GM12878 (cell line): ENCODE results near the gene ENPP7. TPM values are rescaled to one million over a fixed set of nuclear protein-coding genes. Genes with fewer than 3 reads are reported as not detected.

ENCODE experiments used
- ATAC-seq: fragments of 200-7000 bp; cut with Tn5 transposase; 3 replicates; pipeline ENCODE4 v1.9.1; 2020; ENCODE audit warnings: mild to moderate bottlenecking, moderate library complexity
- BruUV-seq: library from RNA; stranded (reverse); fragments of 400-500 nt; replicated peaks from 2 replicates; lab custom pipeline; 2021; lab: Mats Ljungman, UMichigan
- CTCF ChIA-PET: fragments of 300-600 bp; sonication (Branson Sonifier 250); formaldehyde crosslinking; extraction: SDS; loops from one replicate; lab custom pipeline; 2021; ENCODE audit warnings: inconsistent platforms; lab: Yijun Ruan, JAX
- POLR2A ChIA-PET: fragments of 350-600 bp; formaldehyde crosslinking; extraction: SDS; loops from one replicate; lab custom pipeline; 2021; ENCODE audit warnings: inconsistent platforms; lab: Charles Lee
- RAD21 ChIA-PET: fragments of 300-600 bp; sonication (Branson Sonifier 250); formaldehyde crosslinking; loops from one replicate; lab custom pipeline; 2023; ENCODE audit warnings: antibody characterized with exemption; ENCODE audit not compliant: unreplicated experiment; lab: Charles Lee
- SMC1A ChIA-PET: fragments of 300-600 bp; sonication (Branson Sonifier 250); formaldehyde crosslinking; loops from one replicate; lab custom pipeline; 2023; ENCODE audit not compliant: unreplicated experiment, uncharacterized antibody; lab: Charles Lee
- DNase-seq: peaks from one replicate; pipeline ENCODE4 v3.0.0-alpha.2; 2011; ENCODE audit warnings: low read depth, low spot score
- FAIRE-seq: peaks from 3 replicates; lab custom pipeline; 2011; peaks lifted over from hg19 to GRCh38; lab: Jason Lieb, UNC
- H2AFZ ChIP-seq: 2 replicates; pipeline ENCODE4 v1.6.0; 2011; ENCODE audit warnings: low read depth, low read length, control low read depth; ENCODE audit not compliant: control insufficient read depth
- H3K27ac ChIP-seq: 2 replicates; pipeline ENCODE4 v1.5.1; 2011; ENCODE audit warnings: control low read depth; ENCODE audit not compliant: control insufficient read depth, insufficient read depth
- H3K27me3 ChIP-seq, 2 experiments: replicated peaks in 1 of 2; 2 replicates each; pipeline versions ENCODE4 v1.6.0 to v1.6.1; 2011; ENCODE audit warnings: low read length in 1 of 2; ENCODE audit not compliant: control insufficient read depth in 2 of 2, insufficient read depth in 2 of 2
- H3K36me3 ChIP-seq, 2 experiments: 2 replicates each; pipeline ENCODE4 v1.5.1; 2011; ENCODE audit warnings: low read length in 1 of 2; ENCODE audit not compliant: control insufficient read depth in 2 of 2, insufficient read depth in 2 of 2
- H3K4me1 ChIP-seq: 2 replicates; pipeline ENCODE4 v1.6.1; 2011; ENCODE audit warnings: mild to moderate bottlenecking, low read length, moderate library complexity, mixed read lengths; ENCODE audit not compliant: control insufficient read depth, insufficient read depth
- H3K4me2 ChIP-seq: 2 replicates; pipeline ENCODE4 v1.6.0; 2011; ENCODE audit warnings: control low read depth; ENCODE audit not compliant: control insufficient read depth, insufficient read depth
- H3K4me3 ChIP-seq: fragments of 200-600 bp; sonication (generic); 2 replicates; pipeline ENCODE4 v1.5.1; 2016
- H3K79me2 ChIP-seq: 2 replicates; pipeline ENCODE4 v1.6.0; 2011; ENCODE audit warnings: low read length; ENCODE audit not compliant: control insufficient read depth, insufficient read depth
- H3K9ac ChIP-seq: 2 replicates; pipeline ENCODE4 v1.8.0; 2011; ENCODE audit warnings: low read length, control low read depth, mixed read lengths; ENCODE audit not compliant: control insufficient read depth, insufficient read depth
- H3K9me3 ChIP-seq: replicated peaks from 3 replicates; pipeline ENCODE4 v1.5.1; 2011; ENCODE audit warnings: mild to moderate bottlenecking, low read length; ENCODE audit not compliant: control insufficient read depth, insufficient read depth
- H4K20me1 ChIP-seq: 2 replicates; pipeline ENCODE4 v1.6.0; 2011; ENCODE audit not compliant: control insufficient read depth, insufficient read depth
- ATF7 ChIP-seq: fragments of 450-650 bp; IDR thresholded peaks from 2 replicates; pipeline ENCODE4 v1.6.1; 2016; ENCODE audit warnings: low read depth, mild to moderate bottlenecking
- EGR1 ChIP-seq, 2 experiments: IDR thresholded peaks; 1 replicate in 1 of 2; 2 replicates in 1 of 2; pipeline ENCODE4 v1.6.1; 2011 to 2012; ENCODE audit warnings: low read depth in 2 of 2, low read length in 2 of 2, borderline replicate concordance in 1 of 2, mild to moderate bottlenecking in 1 of 2, moderate library complexity in 1 of 2
- EZH2 ChIP-seq: IDR thresholded peaks from 2 replicates; pipeline ENCODE4 v1.6.1; 2012; ENCODE audit warnings: low read depth, mild to moderate bottlenecking, control low read depth, inconsistent platforms, low read length, borderline replicate concordance; ENCODE audit not compliant: control insufficient read depth
- FOS ChIP-seq: IDR thresholded peaks from 3 replicates; pipeline ENCODE4 v1.6.1; 2011; ENCODE audit warnings: borderline replicate concordance; ENCODE audit not compliant: insufficient read length; ENCODE audit errors: extremely low read depth
- IKZF1 ChIP-seq: fragments of 450-650 bp; conservative IDR thresholded peaks from 2 replicates; pipeline ENCODE4 v1.6.1; 2017; ENCODE audit warnings: antibody characterized with exemption, mild to moderate bottlenecking
- LARP7 ChIP-seq: fragments of 450-650 bp; IDR thresholded peaks from 2 replicates; pipeline ENCODE4 v1.6.1; 2017; ENCODE audit warnings: mild to moderate bottlenecking
- MEF2A ChIP-seq: IDR thresholded peaks from 2 replicates; pipeline ENCODE4 v1.6.1; 2011; ENCODE audit warnings: low read depth, mild to moderate bottlenecking, low read length, moderate library complexity; ENCODE audit not compliant: insufficient read depth
- PKNOX1 ChIP-seq: fragments of 450-650 bp; IDR thresholded peaks from 2 replicates; pipeline ENCODE4 v1.6.1; 2016; ENCODE audit warnings: mild to moderate bottlenecking
- POU2F2 ChIP-seq: IDR thresholded peaks from 3 replicates; pipeline ENCODE4 v1.6.1; 2011; ENCODE audit warnings: low read depth, mild to moderate bottlenecking, low read length, borderline replicate concordance
- USF1 ChIP-seq: IDR thresholded peaks from 2 replicates; pipeline ENCODE4 v1.6.1; 2011; ENCODE audit warnings: borderline replicate concordance, low read depth, mild to moderate bottlenecking, moderate library complexity, mixed read lengths, low read length; ENCODE audit not compliant: insufficient read depth; ENCODE audit errors: extremely low read length
- USF2 ChIP-seq: IDR thresholded peaks from 2 replicates; pipeline ENCODE4 v1.6.1; 2011; ENCODE audit warnings: low read depth, low read length, improper control_type of control experiment, borderline replicate concordance
- ZBTB40 ChIP-seq: fragments of 450-650 bp; IDR thresholded peaks from 2 replicates; pipeline ENCODE4 v1.6.1; 2016; ENCODE audit warnings: mild to moderate bottlenecking, moderate library complexity, borderline replicate concordance
- WGBS: methylation state at CpG from one replicate; pipeline ENCODE4 v1.1.6; 2016; ENCODE audit warnings: low lambda C conversion rate; ENCODE audit not compliant: insufficient replicate concordance, insufficient coverage; ENCODE audit errors: missing lambda C conversion rate; 5-methylcytosine and 5-hydroxymethylcytosine counted together
- in situ Hi-C: fragments of 300-500 bp; cut with MboI; formaldehyde crosslinking; loops from 9 replicates; pipeline ENCODE4 v1.14.3; 2018; ENCODE audit warnings: mixed read lengths
- intact Hi-C: fragments of 100-400 bp; cut with micrococcal nuclease; formaldehyde crosslinking; loops from one replicate; pipeline ENCODE4 v1.14.2; 2022; ENCODE audit not compliant: unreplicated experiment
- polyA plus RNA-seq, 11 experiments: library from polyadenylated mRNA; depleted of rRNA in 4 of 11; unstranded in 6 of 11; stranded (reverse) in 5 of 11; fragments of >200 nt; fragmentation: Nextera tagmentation in 4 of 11; fragmentation: Illumina TruSeq in 1 of 11; extraction: Ambion mirVana in 4 of 11; extraction: Trizol in 1 of 11; gene quantifications; 1 replicate in 1 of 11; 2 replicates in 10 of 11; pipeline versions ENCODE4 v1.2.1 to v1.2.3, GENCODE V29; 2011 to 2016; ENCODE audit warnings: inconsistent platforms in 2 of 11, missing spikeins in 2 of 11, low read depth in 1 of 11
- total RNA-seq, 4 experiments: library from RNA; depleted of rRNA in 3 of 4; stranded (reverse); fragments of >200 nt in 3 of 4; fragmentation: Illumina TruSeq in 1 of 4; extraction: Trizol in 1 of 4; gene quantifications; 2 replicates each; pipeline versions ENCODE4 v1.2.1 to v1.2.3, GENCODE V29; 2013 to 2021

Gene ENPP7
- total and polyA plus RNA-seq, 10 of the 15 experiments (the other 5 are each of a cell fraction or from before 2014, with no cell fraction given): 0.04 to 0.41 (median 0.18) TPM; not detected in 1

- DNase-seq: no peak
- RAD21 ChIA-PET: no interaction called here
- H3K36me3 ChIP-seq: no peaks in the 10 kb centered on the region
- intact Hi-C loops: no loop called here
- SMC1A ChIA-PET: interaction anchor here (1.4 kb wide), 1 partner anchor 7 kb away, joined by 3 read pairs; no protein-coding TSS in a partner anchor
- H3K9ac ChIP-seq: no peak overlapping the region
- 77% methylated on average over 10 of the region's 10 CpGs for WGBS
- peaks cover 5 to 8% of the 10 kb centered on the region in 2 experiments; a peak in 3 of 4 replicates for H3K27me3 ChIP-seq
- FAIRE-seq: no peak
- no peaks in the 10 kb centered on the region for H3K79me2 ChIP-seq
- no peak overlapping the region for H3K4me2 ChIP-seq
- H3K4me1 ChIP-seq: peaks cover 11% of the 10 kb centered on the region
- CTCF ChIA-PET: no interaction called here
- no TSS peak for BruUV-seq
- POLR2A ChIA-PET: no interaction called here
- H3K27ac ChIP-seq: no peak overlapping the region
- no peak overlapping the region for H2AFZ ChIP-seq
- H3K9me3 ChIP-seq: no peaks in the 10 kb centered on the region
- no peak overlapping the region for H3K4me3 ChIP-seq
- no peaks in the 10 kb centered on the region for H4K20me1 ChIP-seq
- in situ Hi-C loops: no loop called here
- no peak for ATAC-seq
- TF ChIP-seq FOS (no peak), LARP7 (no peak), ATF7 (no peak), MEF2A (no peak), EGR1 (IDR thresholded peaks at IDR 0.05; ENCODE audit: borderline replicate concordance in 1 of 2, low read depth in 2 of 2, low read length in 2 of 2) (no peak), ZBTB40 (no peak), USF1 (no peak), PKNOX1 (no peak), POU2F2 (no peak), USF2 (no peak), EZH2 (no peak), IKZF1 (no peak)
Observed at GRCh38 chr17:79779661-79780365, 49.1 kb downstream of the ENPP7 start.
